DOHH2 (cell line): Measurements from ENCODE around the gene GTF2F1.

ENCODE experiments used
- H3F3A ChIP-seq: fragments of 200-600 bp; sonication (generic), shearing (Covaris generic); 2 replicates; pipeline ENCODE4 v1.6.0; 2016; ENCODE audit warnings: antibody characterized with exemption, mild to moderate bottlenecking; ENCODE audit not compliant: control insufficient read depth, insufficient read depth
- H3K27ac ChIP-seq: fragments of 200-600 bp; sonication (generic); 2 replicates; pipeline ENCODE4 v1.5.1; 2014; ENCODE audit warnings: low read depth, mild to moderate bottlenecking, low read length, moderate library complexity
- H3K27me3 ChIP-seq: fragments of 200-600 bp; sonication (generic); 2 replicates; pipeline ENCODE4 v1.6.1; 2014; ENCODE audit warnings: mild to moderate bottlenecking, low read length, mixed read lengths; ENCODE audit not compliant: control insufficient read depth
- H3K36me3 ChIP-seq: fragments of 200-600 bp; sonication (generic); 2 replicates; pipeline ENCODE4 v1.6.1; 2014; ENCODE audit warnings: mild to moderate bottlenecking, low read length, moderate library complexity, mixed read lengths; ENCODE audit not compliant: control insufficient read depth
- H3K4me1 ChIP-seq: fragments of 200-600 bp; sonication (generic); 2 replicates; pipeline ENCODE4 v1.6.1; 2014; ENCODE audit warnings: mild to moderate bottlenecking, low read length, mixed read lengths; ENCODE audit not compliant: control insufficient read depth
- H3K4me2 ChIP-seq: fragments of 200-600 bp; sonication (generic); 2 replicates; pipeline ENCODE4 v1.6.0; 2014; ENCODE audit warnings: mild to moderate bottlenecking, low read length, moderate library complexity
- H3K4me3 ChIP-seq: fragments of 200-600 bp; sonication (generic); 2 replicates; pipeline ENCODE4 v1.5.1; 2014; ENCODE audit warnings: mild to moderate bottlenecking, low read length, mixed read lengths
- H3K79me2 ChIP-seq: fragments of 200-600 bp; sonication (generic); 2 replicates; pipeline ENCODE4 v1.6.1; 2014; ENCODE audit warnings: mild to moderate bottlenecking, low read length, mixed read lengths; ENCODE audit not compliant: control insufficient read depth
- H3K9me2 ChIP-seq: fragments of 200-600 bp; sonication (generic); replicated peaks from 2 replicates; pipeline ENCODE4 v1.6.1; 2014; ENCODE audit warnings: mild to moderate bottlenecking, low read length, mixed read lengths; ENCODE audit not compliant: control insufficient read depth
- H3K9me3 ChIP-seq: fragments of 200-600 bp; sonication (generic); 2 replicates; pipeline ENCODE4 v1.6.1; 2014; ENCODE audit warnings: antibody characterized with exemption, low read length, mixed read lengths; ENCODE audit not compliant: control insufficient read depth, insufficient read depth
- H4K20me1 ChIP-seq: fragments of 200-600 bp; sonication (generic); 2 replicates; pipeline ENCODE4 v1.6.0; 2014; ENCODE audit warnings: low read depth, mild to moderate bottlenecking, antibody characterized with exemption, low read length, moderate library complexity; ENCODE audit not compliant: control insufficient read depth, insufficient read depth
- EZH2phosphoT487 ChIP-seq: fragments of 200-600 bp; sonication (generic); IDR thresholded peaks from 2 replicates; pipeline ENCODE4 v1.6.1; 2017; ENCODE audit warnings: borderline replicate concordance, mild to moderate bottlenecking, antibody characterized with exemption, low read length, moderate library complexity, mixed read lengths
- TF ChIP-seq, protein P1 (sequence below): fragments of 200-600 bp; sonication (generic); IDR thresholded peaks from one replicate; pipeline ENCODE4 v1.5.1; 2014; ENCODE audit warnings: antibody characterized with exemption, mild to moderate bottlenecking, low read depth, low read length; ENCODE audit not compliant: poor library complexity, severe bottlenecking

The GTF2F1 gene

GRCh38 chr19:6378486-6378885, 14.5 kb downstream of the GTF2F1 start:
- TF ChIP-seq, protein P1, sequence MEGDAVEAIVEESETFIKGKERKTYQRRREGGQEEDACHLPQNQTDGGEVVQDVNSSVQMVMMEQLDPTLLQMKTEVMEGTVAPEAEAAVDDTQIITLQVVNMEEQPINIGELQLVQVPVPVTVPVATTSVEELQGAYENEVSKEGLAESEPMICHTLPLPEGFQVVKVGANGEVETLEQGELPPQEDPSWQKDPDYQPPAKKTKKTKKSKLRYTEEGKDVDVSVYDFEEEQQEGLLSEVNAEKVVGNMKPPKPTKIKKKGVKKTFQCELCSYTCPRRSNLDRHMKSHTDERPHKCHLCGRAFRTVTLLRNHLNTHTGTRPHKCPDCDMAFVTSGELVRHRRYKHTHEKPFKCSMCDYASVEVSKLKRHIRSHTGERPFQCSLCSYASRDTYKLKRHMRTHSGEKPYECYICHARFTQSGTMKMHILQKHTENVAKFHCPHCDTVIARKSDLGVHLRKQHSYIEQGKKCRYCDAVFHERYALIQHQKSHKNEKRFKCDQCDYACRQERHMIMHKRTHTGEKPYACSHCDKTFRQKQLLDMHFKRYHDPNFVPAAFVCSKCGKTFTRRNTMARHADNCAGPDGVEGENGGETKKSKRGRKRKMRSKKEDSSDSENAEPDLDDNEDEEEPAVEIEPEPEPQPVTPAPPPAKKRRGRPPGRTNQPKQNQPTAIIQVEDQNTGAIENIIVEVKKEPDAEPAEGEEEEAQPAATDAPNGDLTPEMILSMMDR = no peak
- TF ChIP-seq EZH2phosphoT487 = no peak
- no peak overlapping the region for H3K4me3 ChIP-seq
- H3K4me2 ChIP-seq = no peak overlapping the region
- H3K27ac ChIP-seq = no peak overlapping the region
- H3K27me3 ChIP-seq = no peaks in the 10 kb centered on the region
- peaks cover 8% of the 10 kb centered on the region for H3K4me1 ChIP-seq
- no peaks in the 10 kb centered on the region for H3K9me2 ChIP-seq
- no peaks in the 10 kb centered on the region for H3K9me3 ChIP-seq
- H4K20me1 ChIP-seq = no peaks in the 10 kb centered on the region
- no peaks in the 10 kb centered on the region for H3K79me2 ChIP-seq
- H3K36me3 ChIP-seq = peaks cover 35% of the 10 kb centered on the region
- 0 out of 2 replicates have a peak, but pooled peaks cover 2% of the 10 kb centered on the region for H3F3A ChIP-seq

GRCh38 chr19:6378041-6378440, 14.9 kb downstream of the GTF2F1 start:
- H3K27me3 ChIP-seq = no peaks in the 10 kb centered on the region
- H3F3A ChIP-seq = 0 out of 2 replicates have a peak, but pooled peaks cover 2% of the 10 kb centered on the region
- H3K27ac ChIP-seq = no peak overlapping the region
- TF ChIP-seq, protein P1 = no peak
- no peak for TF ChIP-seq EZH2phosphoT487
- H3K79me2 ChIP-seq = no peaks in the 10 kb centered on the region
- no peak overlapping the region for H3K4me2 ChIP-seq
- no peak overlapping the region for H3K4me3 ChIP-seq
- peaks cover 31% of the 10 kb centered on the region for H3K36me3 ChIP-seq
- H3K9me3 ChIP-seq = no peaks in the 10 kb centered on the region
- H3K4me1 ChIP-seq = peaks cover 8% of the 10 kb centered on the region
- no peaks in the 10 kb centered on the region for H3K9me2 ChIP-seq
- no peaks in the 10 kb centered on the region for H4K20me1 ChIP-seq

DNA sequence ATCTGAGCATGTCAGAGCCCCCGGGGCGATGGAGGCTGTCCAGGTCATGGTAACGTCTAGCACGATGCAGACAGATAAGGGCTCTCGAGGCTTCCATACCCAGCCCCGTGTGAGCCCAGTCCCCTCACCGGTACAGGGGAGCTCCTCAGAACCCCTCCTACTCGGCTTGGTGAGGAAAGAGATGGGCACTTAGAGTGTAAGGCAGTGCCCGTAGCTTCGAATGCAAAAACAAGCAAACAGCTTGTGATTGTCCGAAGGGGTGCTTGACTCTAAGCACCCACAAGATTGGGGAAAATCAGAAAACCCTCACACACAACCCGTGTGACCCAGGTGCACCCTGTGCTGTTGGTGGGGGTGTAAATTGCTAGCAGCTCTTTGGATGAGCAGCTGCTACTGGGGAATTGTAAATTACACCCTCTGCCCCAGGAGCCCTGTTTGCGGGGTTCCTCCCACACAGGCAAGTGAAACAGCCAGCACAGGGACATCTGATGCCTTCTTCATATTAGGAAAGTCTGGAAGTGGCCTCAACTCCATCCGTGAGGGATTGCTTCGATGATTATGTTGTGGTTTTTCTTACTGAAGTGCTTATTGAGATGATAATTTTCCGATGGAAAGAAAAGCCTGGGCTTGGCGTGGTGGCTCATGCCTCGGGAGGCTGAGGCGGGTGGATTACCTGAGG, 16.3 kb downstream of the GTF2F1 start:
- Histone ChIP-seq H3K9me3 (no peaks in the 10 kb centered on the region), H3K27ac (no peak overlapping the region), H3K9me2 (no peaks in the 10 kb centered on the region), H3K4me3 (no peak overlapping the region), H3K4me1 (peaks cover 13% of the 10 kb centered on the region), H3K79me2 (no peaks in the 10 kb centered on the region), H4K20me1 (no peaks in the 10 kb centered on the region), H3K36me3 (peaks cover 22% of the 10 kb centered on the region), H3K27me3 (no peaks in the 10 kb centered on the region), H3K4me2 (no peak overlapping the region), H3F3A (0 out of 2 replicates have a peak, but pooled peaks cover 2% of the 10 kb centered on the region)
- TF ChIP-seq, protein P1 = no peak
- no peak for TF ChIP-seq EZH2phosphoT487
